Measurements from ENCODE around the gene ZBTB21. TPM values are rescaled to one million over a fixed set of nuclear protein-coding genes. Genes with fewer than 3 reads are reported as not detected.

ZBTB21 gene
- total and polyA plus RNA-seq, 9 of the 15 experiments (the other 6 are each of a cell fraction or from before 2014, with no cell fraction given): 2.2 to 15.2 (median 8.7) TPM

DNA sequence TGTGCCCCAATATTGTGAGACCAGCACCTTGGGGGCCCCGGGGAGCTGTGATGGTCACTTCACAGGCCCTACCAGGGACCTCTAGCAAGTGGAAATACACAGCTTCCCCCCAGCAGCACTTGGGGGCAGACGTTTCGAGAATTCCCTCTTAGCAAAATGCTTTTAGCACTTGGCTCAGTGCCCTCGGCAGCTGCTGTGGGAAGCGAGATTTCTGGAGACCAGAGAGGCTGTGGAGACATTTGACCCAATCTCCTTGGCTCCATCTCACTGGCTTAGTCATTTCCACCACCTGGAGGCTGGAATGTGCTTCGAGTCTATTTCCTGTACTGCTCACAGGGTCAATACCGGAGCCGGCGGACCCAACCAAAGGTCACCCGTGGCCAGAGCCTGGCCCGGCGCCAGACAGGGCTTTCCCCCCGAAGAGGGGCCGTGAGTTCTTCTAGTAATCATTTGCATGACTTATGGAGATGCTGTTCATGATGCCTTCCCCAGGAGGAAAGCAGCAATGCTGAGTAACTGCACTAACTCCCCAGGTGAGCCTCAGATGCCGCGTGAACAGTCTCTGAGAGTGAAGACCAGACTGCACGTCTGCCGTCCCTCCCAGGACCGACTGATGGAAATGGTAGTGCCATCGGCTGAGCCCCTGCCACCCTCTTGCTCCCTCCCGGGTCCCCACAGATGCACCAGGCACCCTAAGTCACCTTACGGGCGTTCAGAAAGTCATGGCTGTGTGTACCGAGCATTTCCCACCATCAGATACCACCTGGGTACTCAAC, 52.0 kb downstream of the ZBTB21 start (continued):
- TF ChIP-seq, protein P1, sequence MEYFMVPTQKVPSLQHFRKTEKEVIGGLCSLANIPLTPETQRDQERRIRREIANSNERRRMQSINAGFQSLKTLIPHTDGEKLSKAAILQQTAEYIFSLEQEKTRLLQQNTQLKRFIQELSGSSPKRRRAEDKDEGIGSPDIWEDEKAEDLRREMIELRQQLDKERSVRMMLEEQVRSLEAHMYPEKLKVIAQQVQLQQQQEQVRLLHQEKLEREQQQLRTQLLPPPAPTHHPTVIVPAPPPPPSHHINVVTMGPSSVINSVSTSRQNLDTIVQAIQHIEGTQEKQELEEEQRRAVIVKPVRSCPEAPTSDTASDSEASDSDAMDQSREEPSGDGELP (CRISPR knock-in tag; IDR thresholded peaks at IDR 0.05; ENCODE audit: borderline replicate concordance): peak; percentile 67
- TF ChIP-seq, protein P2, sequence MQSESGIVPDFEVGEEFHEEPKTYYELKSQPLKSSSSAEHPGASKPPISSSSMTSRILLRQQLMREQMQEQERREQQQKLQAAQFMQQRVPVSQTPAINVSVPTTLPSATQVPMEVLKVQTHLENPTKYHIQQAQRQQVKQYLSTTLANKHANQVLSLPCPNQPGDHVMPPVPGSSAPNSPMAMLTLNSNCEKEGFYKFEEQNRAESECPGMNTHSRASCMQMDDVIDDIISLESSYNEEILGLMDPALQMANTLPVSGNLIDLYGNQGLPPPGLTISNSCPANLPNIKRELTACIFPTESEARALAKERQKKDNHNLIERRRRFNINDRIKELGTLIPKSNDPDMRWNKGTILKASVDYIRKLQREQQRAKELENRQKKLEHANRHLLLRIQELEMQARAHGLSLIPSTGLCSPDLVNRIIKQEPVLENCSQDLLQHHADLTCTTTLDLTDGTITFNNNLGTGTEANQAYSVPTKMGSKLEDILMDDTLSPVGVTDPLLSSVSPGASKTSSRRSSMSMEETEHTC (IDR thresholded peaks at IDR 0.05): 0 out of 2 replicates have a peak, but pooled peaks have one; percentile 32
- TF ChIP-seq PML (IDR thresholded peaks at IDR 0.05; ENCODE audit: low read length): peak; percentile 13; the same call in 1 of the 2 replicates
- TF ChIP-seq TEAD1 (CRISPR knock-in tag; IDR thresholded peaks at IDR 0.05): peak; percentile 98 to 100
- TF ChIP-seq RCOR1 (IDR thresholded peaks at IDR 0.05; ENCODE audit: borderline replicate concordance in 1 of 2, low read depth in 2 of 2, low read length in 2 of 2): peak; percentile 12 to 77; a peak in 2 of 4 replicates
- TF ChIP-seq MYNN (IDR thresholded peaks at IDR 0.05): 0 out of 2 replicates have a peak, but pooled peaks have one; percentile 23
- TF ChIP-seq MYNN (CRISPR knock-in tag; IDR thresholded peaks at IDR 0.05): no peak
- TF ChIP-seq XRCC5 (IDR thresholded peaks at IDR 0.05; ENCODE audit: low read depth, low read length): peak; percentile 23; the same call in 1 of the 2 replicates
- 0 out of 2 replicates have a peak, but pooled peaks have one; percentile 23 for TF ChIP-seq NFE2 (IDR thresholded peaks at IDR 0.05; ENCODE audit: low read depth)
- 0 out of 2 replicates have a peak, but pooled peaks have one; percentile 21 for TF ChIP-seq SOX6 (IDR thresholded peaks at IDR 0.05)
- TF ChIP-seq SMAD4 (CRISPR knock-in tag; conservative IDR thresholded peaks at IDR 0.05): 0 out of 2 replicates have a peak, but pooled peaks have one; percentile 30
- TF ChIP-seq NFIC (IDR thresholded peaks at IDR 0.05): peak; percentile 96
- peak; percentile 95 for TF ChIP-seq TEAD4 (IDR thresholded peaks at IDR 0.05; ENCODE audit: low read length)
- 0 out of 2 replicates have a peak, but pooled peaks have one; percentile 85 for TF ChIP-seq TEAD4 (CRISPR knock-in tag; IDR thresholded peaks at IDR 0.05; ENCODE audit: borderline replicate concordance)
- TF ChIP-seq CBFA2T2 (conservative IDR thresholded peaks at IDR 0.05): peak; percentile 68
- TF ChIP-seq ARID1B (IDR thresholded peaks at IDR 0.05): peak; percentile 59
- TF ChIP-seq NR2C1 (IDR thresholded peaks at IDR 0.05): peak; percentile 44; the same call in 1 of the 2 replicates
- peak; percentile 62; the same call in 1 of the 2 replicates for TF ChIP-seq NR2C1 (tag; IDR thresholded peaks at IDR 0.05)

Data from K562 (cell line).